ENCODE measurements around the gene LGALS3BP. TPM values are rescaled to one million over a fixed set of nuclear protein-coding genes. Genes with fewer than 3 reads are reported as not detected.
A peak's percentile ranks its signal among the peaks of the same experiment; 100 is the strongest.
"Not testable (repeated sequence)": the region's sequence is repeated elsewhere in the genome, so short reads cannot be mapped to it uniquely, and the experiment has no call there.

The LGALS3BP gene
- total and polyA plus RNA-seq, 4 donors: 70.7 to 174 (median 133) TPM

DNA sequence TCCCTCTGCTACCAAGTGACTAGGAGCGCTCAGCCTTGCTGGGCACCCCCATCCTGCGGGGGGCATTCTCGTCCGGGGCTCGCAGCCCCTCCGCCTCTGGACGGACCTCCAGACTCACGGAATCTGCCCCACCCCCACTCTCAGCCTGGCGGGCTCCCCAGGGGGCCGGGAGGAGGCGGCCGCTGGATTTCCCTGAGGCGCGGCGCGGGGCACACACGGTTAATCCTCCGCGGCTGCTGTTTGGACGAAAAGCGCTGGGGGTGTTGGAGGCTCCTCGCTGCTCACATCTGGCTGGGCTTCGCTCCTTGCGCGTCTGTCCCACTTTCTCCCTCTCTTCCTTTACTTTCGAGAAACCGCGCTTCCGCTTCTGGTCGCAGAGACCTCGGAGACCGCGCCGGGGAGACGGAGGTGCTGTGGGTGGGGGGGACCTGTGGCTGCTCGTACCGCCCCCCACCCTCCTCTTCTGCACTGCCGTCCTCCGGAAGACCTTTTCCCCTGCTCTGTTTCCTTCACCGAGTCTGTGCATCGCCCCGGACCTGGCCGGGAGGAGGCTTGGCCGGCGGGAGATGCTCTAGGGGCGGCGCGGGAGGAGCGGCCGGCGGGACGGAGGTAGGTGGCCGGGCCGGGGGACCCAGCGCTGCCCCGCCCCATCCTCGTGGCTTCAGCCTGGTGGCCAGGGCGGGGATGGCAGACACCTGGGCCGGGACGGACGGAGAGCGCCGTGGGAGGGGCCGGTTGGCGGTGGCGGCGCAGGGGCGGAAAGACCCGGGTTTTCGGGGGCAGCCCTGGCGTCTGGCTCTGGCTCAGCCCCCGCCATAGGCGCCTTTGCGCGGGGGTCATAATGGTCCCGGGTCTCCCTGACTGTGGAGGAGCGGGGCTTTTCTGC lies 44.4 kb upstream of the LGALS3BP start, which contains the start of gene C1QTNF1:
C1QTNF1 (plus strand) TSS at position 284 of the 886 bp plus-strand sequence. CDS start 19,800 bp downstream, outside the sequence.
- Histone ChIP-seq H3K4me3 (ENCODE audit: low read length in 2 of 2) (peak within 1 kb of the TSS; percentile 68 to 71), H3K36me3 (ENCODE audit: control insufficient read depth in 1 of 2, insufficient read depth in 2 of 2, low read length in 1 of 2) (no peaks in the 10 kb centered on the region), H3K27me3 (ENCODE audit: control insufficient read depth in 1 of 2, insufficient read depth in 2 of 2, low read length in 1 of 2) (no peaks in the 10 kb centered on the region), H3K9me3 (ENCODE audit: control insufficient read depth, low read length) (no peaks in the 10 kb centered on the region), H3K27ac (ENCODE audit: low read depth in 1 of 2, low read length in 2 of 2) (peak within 1 kb of the TSS in 1 of 2 donors; percentile 55), H3K4me1 (ENCODE audit: control insufficient read depth in 1 of 2, insufficient read depth in 2 of 2, low read length in 2 of 2) (peaks cover 0 to 10% of the 10 kb centered on the region in 2 donors)
- ATAC-seq (ENCODE audit: low FRiP score): peak; percentile 34
- intact Hi-C loops (cut with DNase I): loop anchor here (2.0 to 10.0 kb wide), 2 partner anchors 13 to 51 kb away; partner anchors contain the start of gene ENGASE (in 2 of the 2)
- WGBS, 2 donors: 2% methylated on average over 67 to 77 of the region's 77 CpGs
- peak; percentile 75 to 89 for DNase-seq

DNA sequence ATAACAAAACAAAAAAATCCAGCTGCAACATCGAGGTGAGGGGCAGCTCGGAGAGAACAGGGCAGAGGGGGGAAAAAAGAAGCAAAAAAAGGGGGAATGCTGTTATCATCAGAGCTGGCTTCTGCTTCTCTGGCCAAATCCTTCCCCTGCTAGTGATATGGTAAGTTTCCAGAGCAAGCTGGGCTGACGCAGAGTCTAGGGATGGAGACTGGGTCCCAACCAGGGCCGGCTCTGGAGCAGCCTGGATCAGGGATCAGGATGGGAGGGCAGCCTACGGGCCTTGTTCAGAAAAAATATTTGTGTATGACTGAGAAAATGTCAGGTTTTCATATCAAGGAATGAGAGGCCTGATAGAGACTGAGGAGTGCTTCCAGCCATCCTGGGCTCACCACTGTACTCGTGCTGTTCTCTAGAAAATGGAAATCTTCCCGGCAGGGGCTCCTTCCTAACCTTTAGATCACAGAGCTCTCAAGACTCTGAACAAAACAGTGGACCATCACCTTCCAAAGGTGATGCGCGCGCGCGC lies 43.5 kb upstream of the LGALS3BP start:
- no peaks in the 10 kb centered on the region for H3K27me3 ChIP-seq (ENCODE audit: control insufficient read depth in 1 of 2, insufficient read depth in 2 of 2, low read length in 1 of 2)
- intact Hi-C loops (cut with DNase I): loop anchor here (2.0 to 10.0 kb wide), 2 partner anchors 14 to 52 kb away; partner anchors contain the start of gene ENGASE (in 2 of the 2)
- H3K36me3 ChIP-seq (ENCODE audit: control insufficient read depth in 1 of 2, insufficient read depth in 2 of 2, low read length in 1 of 2): no peaks in the 10 kb centered on the region
- no peaks in the 10 kb centered on the region for H3K9me3 ChIP-seq (ENCODE audit: control insufficient read depth, low read length)
- 44 to 45% methylated on average over 12 of the region's 12 CpGs for WGBS, 2 donors
- peak overlapping the region in 1 of 2 donors; percentile 55 for H3K27ac ChIP-seq (ENCODE audit: low read depth in 1 of 2, low read length in 2 of 2)
- no peak for ATAC-seq (ENCODE audit: low FRiP score)
- peaks cover 0 to 10% of the 10 kb centered on the region in 2 donors for H3K4me1 ChIP-seq (ENCODE audit: control insufficient read depth in 1 of 2, insufficient read depth in 2 of 2, low read length in 2 of 2)
- H3K4me3 ChIP-seq (ENCODE audit: low read length in 2 of 2): no peak overlapping the region
- peak in 1 of 2 donors; percentile 79 for DNase-seq

DNA sequence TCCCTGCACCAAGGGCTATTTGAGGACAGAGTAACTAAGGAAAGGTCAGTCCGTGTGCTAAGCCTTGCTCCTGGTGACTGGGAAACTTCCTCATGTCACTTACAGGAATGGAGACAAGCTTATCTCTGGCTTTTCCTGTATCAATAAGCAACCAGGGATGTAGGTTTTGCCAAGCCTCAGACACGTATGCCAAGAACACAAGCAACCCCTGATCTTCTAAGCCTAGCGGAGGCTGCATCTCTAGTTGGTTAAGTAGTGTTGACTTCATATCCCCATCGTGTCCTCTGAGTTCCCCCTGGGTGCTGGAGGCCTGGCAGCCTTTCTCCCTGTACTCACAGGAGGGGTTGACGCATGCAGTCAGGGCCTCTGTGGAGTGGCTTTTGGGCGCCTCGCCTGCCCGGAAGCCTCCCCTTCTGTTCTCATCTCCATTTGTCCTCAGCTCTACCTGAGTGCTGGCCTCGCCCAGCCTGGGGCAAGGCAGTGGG lies 42.8 kb upstream of the LGALS3BP start:
- Histone ChIP-seq H3K36me3 (ENCODE audit: control insufficient read depth in 1 of 2, insufficient read depth in 2 of 2, low read length in 1 of 2) (no peaks in the 10 kb centered on the region), H3K9me3 (ENCODE audit: control insufficient read depth, low read length) (no peaks in the 10 kb centered on the region), H3K27ac (ENCODE audit: low read depth in 1 of 2, low read length in 2 of 2) (peak overlapping the region in 1 of 2 donors; percentile 74), H3K27me3 (ENCODE audit: control insufficient read depth in 1 of 2, insufficient read depth in 2 of 2, low read length in 1 of 2) (no peaks in the 10 kb centered on the region), H3K4me1 (ENCODE audit: control insufficient read depth in 1 of 2, insufficient read depth in 2 of 2, low read length in 2 of 2) (peaks cover 0 to 10% of the 10 kb centered on the region in 2 donors), H3K4me3 (ENCODE audit: low read length in 2 of 2) (no peak overlapping the region)
- WGBS, 2 donors: 17 to 19% methylated on average over 9 of the region's 9 CpGs
- peak; percentile 83 to 89 for DNase-seq
- ATAC-seq (ENCODE audit: low FRiP score): peak; percentile 3
- intact Hi-C loops (cut with DNase I): loop anchor here (2.0 to 10.0 kb wide), 2 partner anchors 14 to 52 kb away; partner anchors contain the start of gene ENGASE (in 2 of the 2)

DNA sequence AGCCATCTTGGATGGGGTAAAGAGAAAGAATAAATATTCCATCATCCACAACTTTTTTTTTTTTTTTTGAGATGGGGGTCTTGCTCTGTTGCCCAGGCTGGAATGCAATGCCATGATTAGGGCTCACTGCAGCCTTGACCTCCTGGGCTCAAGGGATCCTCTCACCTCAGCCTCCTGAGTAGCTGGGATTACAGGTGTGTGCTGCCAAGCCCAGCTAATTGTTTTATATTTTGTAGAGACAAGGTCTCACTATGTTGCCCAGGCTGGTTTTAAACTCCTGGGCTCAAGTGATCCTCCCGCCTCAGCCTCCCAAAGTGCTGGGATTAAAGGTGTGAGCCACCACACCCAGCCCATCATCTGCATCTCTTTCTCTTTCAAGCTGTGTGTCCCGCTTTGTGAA lies 42.2 kb upstream of the LGALS3BP start:
- H3K4me3 ChIP-seq (ENCODE audit: low read length in 2 of 2); DNase-seq; H3K9me3 ChIP-seq (ENCODE audit: control insufficient read depth, low read length); ATAC-seq (ENCODE audit: low FRiP score); H3K36me3 ChIP-seq (ENCODE audit: control insufficient read depth in 1 of 2, insufficient read depth in 2 of 2, low read length in 1 of 2); H3K27me3 ChIP-seq (ENCODE audit: control insufficient read depth in 1 of 2, insufficient read depth in 2 of 2, low read length in 1 of 2): not testable (repeated sequence)
- intact Hi-C loops (cut with DNase I): loop anchor here (2.0 to 10.0 kb wide), 2 partner anchors 15 to 53 kb away; partner anchors contain the start of gene ENGASE (in 2 of the 2)
- 88 to 91% methylated on average over 2 of the region's 2 CpGs for WGBS, 2 donors
- Histone ChIP-seq H3K4me1 (ENCODE audit: control insufficient read depth in 1 of 2, insufficient read depth in 2 of 2, low read length in 2 of 2) (peaks cover 0 to 10% of the 10 kb centered on the region in 2 donors), H3K27ac (ENCODE audit: low read depth in 1 of 2, low read length in 2 of 2) (peak overlapping the region in 1 of 2 donors; percentile 74)

DNA sequence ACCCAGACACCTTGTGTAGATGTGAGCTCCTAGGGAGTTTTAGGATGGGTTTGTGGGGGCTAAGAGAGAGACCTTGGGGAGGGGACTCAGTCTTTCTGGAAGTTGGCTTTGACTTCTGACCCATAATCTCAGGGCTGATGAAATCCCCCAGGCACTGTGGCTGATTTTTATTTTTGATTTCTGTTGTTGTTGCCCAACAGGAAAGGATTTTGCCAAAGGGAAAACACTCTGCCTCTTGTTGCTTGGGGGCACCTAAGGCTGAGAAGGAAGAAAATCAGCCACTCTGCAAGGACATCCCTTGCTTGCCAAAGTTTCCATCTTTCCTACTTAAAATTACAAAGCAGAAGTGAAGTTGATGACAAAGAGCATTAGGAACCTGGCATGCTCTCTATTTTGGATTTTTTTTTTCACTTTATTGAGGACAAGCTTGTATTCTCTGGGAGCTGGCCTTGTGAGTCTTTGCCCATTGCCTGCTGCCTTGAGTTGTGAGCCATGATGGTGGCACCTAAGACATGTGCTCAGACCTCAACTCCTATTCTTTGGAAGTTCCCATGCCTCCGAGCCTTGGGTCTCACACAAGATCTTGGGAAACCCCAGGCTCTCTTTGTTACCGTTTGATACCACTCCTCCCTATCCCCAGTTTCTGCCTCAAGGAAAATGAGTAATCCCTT lies 41.0 kb upstream of the LGALS3BP start:
- 36 to 51% methylated on average over 2 of the region's 2 CpGs for WGBS, 2 donors
- intact Hi-C loops (cut with DNase I): loop anchor here (10.0 kb wide), 1 partner anchor 54 kb away; the partner anchor contains the start of gene ENGASE (in 2 of the 2)
- ATAC-seq (ENCODE audit: low FRiP score) (no peak), DNase-seq (peak in 1 of 2 donors; percentile 8)
- Histone ChIP-seq H3K36me3 (ENCODE audit: control insufficient read depth in 1 of 2, insufficient read depth in 2 of 2, low read length in 1 of 2) (no peaks in the 10 kb centered on the region), H3K4me3 (ENCODE audit: low read length in 2 of 2) (no peak overlapping the region), H3K27ac (ENCODE audit: low read depth in 1 of 2, low read length in 2 of 2) (peak overlapping the region; percentile 53 to 92), H3K27me3 (ENCODE audit: control insufficient read depth in 1 of 2, insufficient read depth in 2 of 2, low read length in 1 of 2) (no peaks in the 10 kb centered on the region), H3K9me3 (ENCODE audit: control insufficient read depth, low read length) (no peaks in the 10 kb centered on the region), H3K4me1 (ENCODE audit: control insufficient read depth in 1 of 2, insufficient read depth in 2 of 2, low read length in 2 of 2) (peaks cover 0 to 7% of the 10 kb centered on the region in 2 donors)

DNA sequence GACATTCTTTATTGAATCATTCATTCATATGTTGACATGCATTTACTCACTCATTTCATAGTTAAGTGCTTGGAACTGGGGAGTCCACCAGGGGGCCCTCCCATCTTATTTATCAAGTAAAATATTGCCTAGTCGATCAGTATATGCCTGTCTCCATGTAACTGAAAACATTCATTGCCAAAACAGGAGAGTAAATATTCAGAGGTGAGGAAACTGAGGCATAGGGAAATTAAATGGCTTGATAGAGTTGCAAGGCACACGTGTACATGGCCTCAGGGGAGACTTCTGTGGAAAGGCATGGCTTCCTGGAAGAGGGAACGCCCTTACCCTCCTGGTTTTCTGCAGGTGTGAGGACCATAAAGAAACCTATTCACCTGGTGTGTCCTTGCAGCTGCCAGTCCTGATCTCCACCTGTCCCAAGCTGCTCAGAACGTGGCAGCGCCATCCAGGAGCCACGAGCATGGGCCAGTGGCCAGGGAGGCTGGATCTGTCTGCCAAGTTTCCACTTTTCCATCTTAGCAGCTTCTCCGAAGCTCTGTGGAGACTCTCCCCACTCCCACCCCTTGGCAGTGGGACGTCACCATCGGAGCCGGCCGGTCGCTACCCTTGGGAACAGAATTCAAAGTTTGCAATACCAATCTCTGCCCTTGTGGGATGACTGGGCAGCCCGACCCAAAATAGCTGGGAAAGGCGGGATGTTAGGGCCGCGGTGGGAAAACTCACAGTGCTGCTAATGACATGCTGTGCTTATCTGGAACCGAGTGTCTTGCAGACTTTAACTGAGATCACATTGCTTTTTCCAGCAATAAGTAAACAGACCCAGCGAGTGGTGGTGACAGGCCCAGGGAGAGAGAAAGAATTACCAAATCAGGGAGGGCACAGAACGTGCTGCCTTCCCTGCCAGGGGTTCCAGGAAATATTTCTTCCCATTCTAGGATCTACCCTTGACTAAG lies 40.2 kb upstream of the LGALS3BP start:
- ATAC-seq (ENCODE audit: low FRiP score) (peak; percentile 86), DNase-seq (peak; percentile 86 to 94)
- intact Hi-C loops (cut with DNase I): loop anchor here (10.0 kb wide), 2 partner anchors 55 to 375 kb away; partner anchors contain the start of gene ENGASE (in 2 of the 2)
- peak overlapping the region; percentile 53 to 92 for H3K27ac ChIP-seq (ENCODE audit: low read depth in 1 of 2, low read length in 2 of 2)
- WGBS, 2 donors: 5% methylated on average over 19 of the region's 19 CpGs
- no peak overlapping the region for H3K4me3 ChIP-seq (ENCODE audit: low read length in 2 of 2)
- H3K36me3 ChIP-seq (ENCODE audit: control insufficient read depth in 1 of 2, insufficient read depth in 2 of 2, low read length in 1 of 2): no peaks in the 10 kb centered on the region
- H3K9me3 ChIP-seq (ENCODE audit: control insufficient read depth, low read length): no peaks in the 10 kb centered on the region
- peaks cover 0 to 7% of the 10 kb centered on the region in 2 donors for H3K4me1 ChIP-seq (ENCODE audit: control insufficient read depth in 1 of 2, insufficient read depth in 2 of 2, low read length in 2 of 2)
- H3K27me3 ChIP-seq (ENCODE audit: control insufficient read depth in 1 of 2, insufficient read depth in 2 of 2, low read length in 1 of 2): no peaks in the 10 kb centered on the region

DNA sequence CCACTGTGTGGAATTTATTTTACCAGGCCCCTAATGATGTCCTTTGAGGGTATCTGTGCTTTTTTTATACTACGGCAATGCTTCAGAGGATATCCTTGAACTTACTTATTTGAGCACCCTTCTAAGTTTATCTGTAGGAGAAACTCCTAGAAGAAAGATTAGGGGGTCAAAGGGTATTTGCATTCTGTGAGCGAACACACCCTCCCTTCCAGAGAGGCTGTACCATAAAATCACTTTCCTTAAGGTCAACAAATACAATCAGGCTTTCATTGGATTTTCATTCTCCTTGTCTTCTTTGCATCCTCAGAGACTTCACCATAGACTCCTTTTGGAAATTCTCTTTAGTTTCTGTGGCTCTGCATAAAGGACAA lies 39.5 kb upstream of the LGALS3BP start:
- no peaks in the 10 kb centered on the region for H3K27me3 ChIP-seq (ENCODE audit: control insufficient read depth in 1 of 2, insufficient read depth in 2 of 2, low read length in 1 of 2)
- 82 to 87% methylated on average over 2 of the region's 2 CpGs for WGBS, 2 donors
- DNase-seq (no peak), ATAC-seq (ENCODE audit: low FRiP score) (no peak)
- no peaks in the 10 kb centered on the region for H3K9me3 ChIP-seq (ENCODE audit: control insufficient read depth, low read length)
- no peak overlapping the region for H3K27ac ChIP-seq (ENCODE audit: low read depth in 1 of 2, low read length in 2 of 2)
- intact Hi-C loops (cut with DNase I): loop anchor here (10.0 kb wide), 1 partner anchor 376 kb away; no protein-coding TSS in a partner anchor
- no peak overlapping the region for H3K4me3 ChIP-seq (ENCODE audit: low read length in 2 of 2)
- no peaks in the 10 kb centered on the region for H3K36me3 ChIP-seq (ENCODE audit: control insufficient read depth in 1 of 2, insufficient read depth in 2 of 2, low read length in 1 of 2)
- peaks cover 0 to 7% of the 10 kb centered on the region in 2 donors for H3K4me1 ChIP-seq (ENCODE audit: control insufficient read depth in 1 of 2, insufficient read depth in 2 of 2, low read length in 2 of 2)

Measured in aorta (tissue), 5 donors.